Right lobe of liver (tissue), 4 donors: ENCODE measurements around the gene LGALS9C.
"Not testable (repeated sequence)": the region's sequence is repeated elsewhere in the genome, so short reads cannot be mapped to it uniquely, and the experiment has no call there.

Source experiments
- CTCF ChIP-seq, 4 donors: fragments of 200-600 bp in 3 of 4; fragments of 450-650 bp in 1 of 4; IDR thresholded peaks; one replicate each; pipeline versions ENCODE4 v1.5.1 to v1.8.0; 2016 to 2022; ENCODE audit warnings: antibody characterized with exemption in 4 of 4, mild to moderate bottlenecking in 2 of 4
- POLR2A ChIP-seq: fragments of 450-650 bp; IDR thresholded peaks from one replicate; pipeline ENCODE4 v1.6.1; 2017; ENCODE audit warnings: antibody characterized with exemption, mild to moderate bottlenecking
- donor health status: DM: no; HTN: no; CAD: no.
- donor health status: DM: no; HTN: no; CAD: no.
- donor health status: DM: no; HTN: yes; CAD: no.

- not testable (repeated sequence) for TF ChIP-seq CTCF (IDR thresholded peaks at IDR 0.05); POLR2A
These were observed 28.9 kb upstream of the LGALS9C start for GRCh38 chr17:18447476-18448205.
